Stimulated activated CD8-positive, alpha-beta memory T cell treated with anti-CD3 and anti-CD28 coated beads, Interleukin-15, amount 100 ng/mL, for 1 hour (primary cell): ENCODE data around the gene CRYGN.

Experiments
- DNase-seq: peaks from one replicate; pipeline ENCODE4 v3.0.0-alpha.2; 2020; ENCODE audit warnings: low read depth

The CRYGN gene

GRCh38 chr7:151391358-151391730 lies 48.6 kb downstream of the CRYGN start:
- DNase-seq, result no peak

- no peak for DNase-seq
These were observed 49.2 kb downstream of the CRYGN start for GRCh38 chr7:151390598-151391357.

GRCh38 chr7:151389768-151390597 lies 50.0 kb downstream of the CRYGN start:
- DNase-seq, result no peak

GRCh38 chr7:151389096-151389767 lies 50.7 kb downstream of the CRYGN start:
- DNase-seq, result no peak

- DNase-seq, result no peak
These were observed 51.5 kb downstream of the CRYGN start for GRCh38 chr7:151388430-151388829.

- no peak for DNase-seq
These were observed 52.0 kb downstream of the CRYGN start for GRCh38 chr7:151388007-151388297.

- DNase-seq, result no peak
These were observed 52.6 kb downstream of the CRYGN start for GRCh38 chr7:151387161-151388006.

- DNase-seq, result no peak
These were observed 53.4 kb downstream of the CRYGN start for GRCh38 chr7:151386301-151387160.

GRCh38 chr7:151385626-151386300 lies 54.2 kb downstream of the CRYGN start:
- no peak for DNase-seq

GRCh38 chr7:151384776-151385625 lies 54.9 kb downstream of the CRYGN start:
- no peak for DNase-seq

GRCh38 chr7:151384352-151384697 lies 55.6 kb downstream of the CRYGN start:
- DNase-seq, result no peak

- DNase-seq, result no peak
These were observed 56.1 kb downstream of the CRYGN start for GRCh38 chr7:151383638-151384351.

- no peak for DNase-seq
These were observed 57.7 kb downstream of the CRYGN start for GRCh38 chr7:151382079-151382885.

- no peak for DNase-seq
These were observed 58.4 kb downstream of the CRYGN start for GRCh38 chr7:151381348-151382078.

GRCh38 chr7:151381098-151381347 lies 58.9 kb downstream of the CRYGN start:
- DNase-seq, result no peak

GRCh38 chr7:151380199-151381097 lies 59.5 kb downstream of the CRYGN start:
- DNase-seq, result no peak
